NK-92 treated with Interleukin-12 subunit alpha and Interleukin-12 subunit beta, amount 100 ng/mL, for 24 hours (cell line): ENCODE data around the gene LAMC1.

ENCODE experiments used
- DNase-seq: peaks from one replicate; lab custom pipeline; 2025; lab: John Stamatoyannopoulos, UW

Gene LAMC1

DNA sequence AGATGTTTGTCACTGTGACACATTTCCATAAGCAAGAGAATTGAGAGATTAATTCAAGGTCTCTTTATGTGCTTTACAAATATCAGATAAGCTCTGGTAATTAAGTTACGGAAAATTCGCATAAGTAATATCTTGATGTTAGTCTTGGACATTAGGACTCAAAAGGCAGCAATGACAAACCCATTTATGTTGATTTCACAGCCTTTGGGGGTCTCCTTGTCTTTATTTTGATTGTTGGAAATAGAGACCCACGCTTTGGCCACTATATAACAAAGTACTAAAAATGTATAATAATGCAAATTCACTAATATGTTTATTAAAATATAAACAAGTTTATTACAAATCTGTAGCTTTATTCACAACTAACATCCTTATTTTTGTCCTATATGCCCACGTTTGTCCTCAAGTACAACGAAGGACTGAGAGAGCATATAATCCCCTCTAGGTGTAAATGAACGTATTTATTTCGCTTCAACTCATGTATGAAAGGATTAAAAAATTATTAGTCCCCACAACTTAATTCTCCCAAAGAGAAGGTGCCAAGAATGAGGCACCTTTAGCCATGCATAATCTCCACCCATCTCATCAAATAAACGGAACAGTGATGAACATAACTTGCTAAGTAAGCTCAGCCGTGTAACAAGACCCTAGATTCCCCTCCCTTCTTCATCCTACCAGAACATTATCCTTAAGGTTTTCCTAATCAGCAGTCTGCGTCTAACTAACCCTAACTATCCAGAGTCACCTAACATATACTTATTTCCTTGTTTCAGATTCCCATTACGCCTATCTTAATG is 1.6 kb upstream of the LAMC1 start:
- DNase-seq, result no peak

DNA sequence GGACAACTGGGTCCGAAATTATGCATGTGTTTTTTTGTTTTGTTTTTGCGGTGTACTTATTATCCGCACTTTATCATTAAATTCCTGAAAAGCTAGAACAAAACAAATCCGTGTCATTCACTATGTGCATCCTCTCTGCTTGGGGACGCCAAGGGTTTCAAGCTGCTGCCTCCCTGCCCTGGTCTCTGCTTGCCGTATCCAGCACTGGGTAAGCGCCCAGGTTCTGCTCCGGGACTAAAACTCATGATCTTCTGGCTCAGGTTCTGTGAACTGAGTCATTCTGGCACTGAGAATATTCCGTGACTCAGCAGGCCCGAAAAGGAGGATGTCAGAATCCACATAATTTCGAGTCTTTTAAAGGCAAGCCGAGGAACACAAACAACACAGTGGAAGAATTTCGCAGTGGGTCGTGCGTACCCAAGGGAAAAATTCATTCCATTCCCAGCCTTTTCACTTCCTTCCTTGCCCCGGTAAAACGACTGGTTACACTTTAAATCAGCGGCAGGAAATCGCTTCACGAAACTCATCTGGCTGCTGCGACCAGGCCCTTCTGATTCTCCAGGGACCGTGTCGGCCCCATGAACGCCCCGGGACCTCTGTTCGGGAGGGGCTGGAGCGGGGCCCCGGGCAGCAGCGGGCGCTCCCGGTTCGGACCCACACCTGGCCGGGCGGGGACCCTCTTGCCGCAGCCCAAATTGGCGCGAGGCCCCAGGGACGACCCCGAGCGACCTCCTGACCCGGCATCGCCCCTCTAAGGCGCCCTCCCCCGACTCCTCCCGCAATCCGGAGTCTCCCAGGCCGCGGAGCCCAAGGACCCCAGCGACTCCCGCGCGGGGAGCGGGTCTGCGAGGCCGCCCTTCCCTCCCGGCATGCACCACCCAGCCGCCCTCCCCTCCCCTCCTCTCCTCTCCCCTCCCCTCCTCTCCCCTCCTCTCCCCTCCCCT is 746 bp upstream of the LAMC1 start:
- DNase-seq, result no peak

DNA sequence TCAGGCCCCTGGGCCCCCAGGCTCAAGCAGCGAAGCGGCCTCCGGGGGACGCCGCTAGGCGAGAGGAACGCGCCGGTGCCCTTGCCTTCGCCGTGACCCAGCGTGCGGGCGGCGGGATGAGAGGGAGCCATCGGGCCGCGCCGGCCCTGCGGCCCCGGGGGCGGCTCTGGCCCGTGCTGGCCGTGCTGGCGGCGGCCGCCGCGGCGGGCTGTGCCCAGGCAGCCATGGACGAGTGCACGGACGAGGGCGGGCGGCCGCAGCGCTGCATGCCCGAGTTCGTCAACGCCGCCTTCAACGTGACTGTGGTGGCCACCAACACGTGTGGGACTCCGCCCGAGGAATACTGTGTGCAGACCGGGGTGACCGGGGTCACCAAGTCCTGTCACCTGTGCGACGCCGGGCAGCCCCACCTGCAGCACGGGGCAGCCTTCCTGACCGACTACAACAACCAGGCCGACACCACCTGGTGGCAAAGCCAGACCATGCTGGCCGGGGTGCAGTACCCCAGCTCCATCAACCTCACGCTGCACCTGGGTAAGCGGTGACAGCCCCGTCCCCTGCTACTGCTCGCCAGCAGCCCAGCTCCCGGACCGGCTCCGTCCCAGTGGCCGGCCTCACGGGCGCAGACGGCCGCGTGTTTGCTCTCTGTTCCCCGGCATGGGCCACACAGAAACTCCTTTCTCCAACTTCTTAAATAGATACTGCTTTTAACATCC is 539 bp downstream of the LAMC1 start:
- no peak for DNase-seq

DNA sequence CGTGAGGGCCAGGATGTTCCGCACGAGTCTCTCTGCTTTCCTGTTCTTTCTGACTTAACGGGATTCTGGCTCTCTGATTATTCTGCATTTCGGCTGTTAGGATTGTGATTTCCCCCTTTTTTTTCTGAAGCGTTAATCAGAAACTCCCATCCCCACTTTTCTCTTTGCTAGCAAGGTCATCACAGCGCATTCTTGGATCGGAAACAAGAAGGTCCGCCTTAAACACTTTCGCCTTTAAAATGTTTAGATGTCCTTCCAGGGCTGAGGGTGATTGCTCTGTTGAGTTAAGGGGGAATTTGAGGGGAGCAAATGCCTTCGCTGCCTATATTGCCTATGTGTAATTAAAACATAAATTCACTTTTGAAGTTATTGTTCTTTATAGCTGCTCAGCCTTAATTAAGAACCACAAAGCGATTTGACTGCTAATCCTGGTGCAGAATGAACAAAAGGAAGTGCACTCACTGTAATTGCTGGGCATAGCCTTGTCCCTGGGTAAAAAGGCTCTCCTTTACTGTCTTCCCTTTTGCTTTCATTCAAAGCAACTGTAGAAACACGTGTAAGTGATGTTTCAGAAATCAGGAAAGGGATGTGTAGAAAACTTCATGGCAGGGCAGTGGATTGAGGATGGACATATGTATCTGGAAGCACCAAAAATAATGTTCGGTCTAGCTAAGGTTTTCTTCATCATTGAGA is 1.2 kb downstream of the LAMC1 start:
- no peak for DNase-seq

DNA sequence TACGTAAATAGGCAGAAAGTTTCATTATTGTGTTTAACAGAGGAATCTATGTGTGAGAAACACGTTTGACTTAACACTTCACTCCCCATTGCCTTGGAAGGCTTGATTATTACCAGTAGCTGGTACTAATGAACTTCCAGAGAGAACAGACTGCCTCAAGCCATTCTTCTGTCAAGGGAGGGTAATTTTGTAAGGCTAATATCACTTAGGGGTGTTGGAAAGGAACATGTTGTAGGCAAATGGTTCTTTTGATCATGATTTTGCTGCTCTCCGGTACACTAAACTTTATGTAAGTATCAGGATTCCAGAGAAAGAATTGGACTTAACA is 1.8 kb downstream of the LAMC1 start:
- DNase-seq, result no peak

DNA sequence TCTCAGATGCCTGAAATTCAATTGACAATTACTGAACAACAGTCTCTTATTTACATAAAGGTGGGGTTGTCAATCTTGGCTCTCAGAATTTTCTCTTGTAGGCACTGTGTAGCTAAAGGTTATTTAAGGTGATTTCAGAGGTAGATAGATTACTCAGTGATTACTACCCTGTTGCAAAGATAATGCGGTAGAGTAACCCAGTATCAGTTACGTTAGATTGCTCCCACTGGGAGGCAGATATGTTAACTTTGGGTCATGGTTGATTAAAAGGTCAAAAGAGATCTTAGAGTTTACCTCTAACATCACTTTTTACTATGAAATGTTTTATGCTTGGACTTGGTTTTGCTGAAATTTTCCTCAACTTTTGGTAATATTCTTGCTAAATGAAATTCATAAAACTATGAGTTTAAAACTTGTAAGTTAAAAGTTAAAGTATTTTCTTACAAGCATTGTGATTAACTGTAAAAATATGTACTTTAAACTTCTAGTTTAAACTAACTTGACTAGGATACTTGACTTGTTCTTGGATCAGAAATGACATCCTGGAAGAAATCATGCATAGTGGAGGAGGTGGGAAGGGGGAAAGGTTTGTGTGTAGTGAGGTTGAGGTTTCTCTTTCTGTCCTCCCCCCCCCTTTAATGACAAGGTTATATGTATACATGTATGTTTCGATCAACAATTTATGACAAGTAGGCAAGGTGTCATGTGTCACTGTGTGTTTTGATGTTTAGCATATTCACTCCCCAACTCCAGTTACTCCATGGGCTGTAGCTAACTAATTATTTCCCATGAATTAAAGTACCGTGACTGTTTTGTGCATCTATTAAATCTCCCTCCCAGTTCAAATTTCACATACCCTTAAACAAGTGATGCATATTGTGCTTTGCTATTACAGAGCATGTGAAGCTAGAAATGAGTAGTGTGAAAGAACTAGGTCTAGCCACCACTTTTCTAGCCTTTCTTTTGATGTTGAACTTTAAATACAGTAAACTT is 2.9 kb downstream of the LAMC1 start:
- no peak for DNase-seq

DNA sequence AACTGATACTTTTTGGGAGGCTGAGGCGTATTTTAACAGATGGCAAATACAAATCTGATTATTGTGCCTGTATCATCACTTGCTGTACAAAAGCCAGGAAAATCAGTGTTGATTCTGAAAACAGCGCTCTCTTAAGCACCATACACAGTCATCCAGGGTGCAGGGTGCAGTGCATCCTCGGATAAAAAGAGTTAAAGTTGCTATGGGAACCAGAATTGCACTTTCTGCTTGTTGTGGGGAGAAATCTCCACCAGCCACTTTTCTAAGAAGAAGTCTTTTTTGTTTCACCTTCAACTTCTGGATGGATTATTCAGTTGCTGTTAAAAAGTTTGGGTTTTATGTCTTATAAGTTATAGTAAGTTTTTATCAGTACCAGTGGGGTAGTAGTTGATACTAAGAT is 3.8 kb downstream of the LAMC1 start:
- DNase-seq, result no peak

DNA sequence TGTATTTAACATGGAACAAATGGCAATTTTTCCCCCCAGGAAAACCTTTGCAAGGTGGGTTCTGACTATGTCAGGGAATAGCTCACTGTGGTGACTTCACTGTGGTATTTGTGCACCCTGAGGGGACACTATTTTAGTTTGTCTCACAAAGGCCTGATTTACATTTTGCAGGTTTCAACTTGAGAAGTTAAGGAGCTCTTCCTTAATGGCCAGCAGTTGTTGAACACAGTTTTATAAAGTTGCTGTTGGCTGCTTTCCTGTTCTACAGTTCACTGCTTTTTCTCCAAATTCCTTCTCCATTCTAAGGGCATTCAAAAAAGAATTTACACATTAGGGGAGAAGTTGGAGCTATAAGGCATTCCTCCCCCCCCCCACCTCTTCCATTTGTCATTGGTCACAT is 4.6 kb downstream of the LAMC1 start:
- DNase-seq, result no peak

DNA sequence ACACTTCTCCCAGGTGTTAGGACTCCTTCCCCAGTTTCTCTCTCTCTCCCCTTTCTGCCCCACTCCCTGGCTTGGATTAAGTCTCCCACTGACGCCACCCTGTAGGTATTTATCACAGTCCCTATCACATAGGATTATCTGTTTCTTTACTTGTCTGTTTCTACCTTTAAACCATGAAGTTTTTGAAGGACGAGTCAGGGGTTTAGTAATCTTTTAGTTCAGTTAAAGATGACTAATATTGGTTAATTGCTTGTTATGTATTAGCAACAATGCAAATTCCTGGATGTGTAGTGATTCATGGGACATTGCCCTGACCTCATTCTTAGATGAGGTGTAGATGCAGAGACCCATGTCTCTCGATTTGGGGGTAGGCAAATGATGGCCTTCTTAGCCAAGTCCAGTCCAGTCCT is 6.4 kb downstream of the LAMC1 start:
- no peak for DNase-seq

DNA sequence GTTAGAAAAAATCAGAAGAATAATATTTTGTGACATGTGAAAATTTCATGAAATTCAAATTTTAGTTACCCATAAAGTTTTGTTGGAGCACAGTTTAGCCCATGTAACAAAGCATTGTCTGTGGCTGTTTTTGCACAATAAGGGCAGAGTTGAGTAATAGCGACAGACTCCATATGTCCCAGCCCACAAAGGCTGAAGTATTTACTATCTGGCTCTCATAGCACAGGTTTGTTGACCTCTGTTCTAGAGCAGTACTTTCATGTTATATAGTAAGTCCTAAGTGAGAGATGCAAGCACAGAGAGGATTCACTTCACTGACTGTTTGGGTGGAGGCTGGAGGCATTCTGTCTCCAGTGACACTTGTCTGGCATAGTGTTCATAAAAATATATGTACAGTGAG is 6.8 kb downstream of the LAMC1 start:
- DNase-seq, result no peak

DNA sequence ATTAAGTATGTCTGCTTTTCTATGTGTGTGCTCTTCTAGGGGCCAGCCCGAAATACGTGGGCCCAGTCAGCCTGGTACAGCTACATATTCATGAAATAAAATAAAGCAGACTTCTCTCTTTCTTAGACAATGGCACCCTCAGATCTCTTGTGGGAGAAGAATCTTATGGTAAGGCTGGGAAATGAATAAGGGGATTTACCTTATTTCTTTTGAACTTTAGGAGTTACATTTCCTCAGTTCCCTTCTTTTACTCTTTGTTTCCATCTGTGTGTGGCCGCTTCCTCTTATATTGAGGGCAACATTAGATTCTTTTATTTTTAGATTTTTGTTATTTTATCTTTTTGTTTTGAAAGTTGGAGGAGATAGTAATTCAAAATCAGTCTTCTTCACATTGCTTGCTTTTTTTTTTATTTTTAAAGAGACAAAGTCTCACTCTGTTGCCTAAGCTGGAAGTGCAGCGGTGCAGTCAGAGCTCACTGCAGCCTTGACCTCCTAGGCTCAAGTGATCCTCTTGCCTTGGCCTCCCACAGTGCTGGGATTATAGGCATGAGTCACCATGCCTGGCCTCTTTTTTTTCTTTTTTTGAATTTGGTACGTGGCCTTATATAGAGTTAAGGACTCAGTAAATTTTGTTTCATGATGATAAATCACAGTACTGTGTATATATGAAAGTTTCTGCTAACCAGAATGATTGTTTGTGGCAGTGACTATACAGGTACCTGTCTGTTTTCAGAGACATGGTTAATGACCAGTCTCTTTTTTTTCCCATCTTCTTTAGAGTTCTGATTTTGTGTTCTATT is 9.1 kb downstream of the LAMC1 start:
- no peak for DNase-seq

DNA sequence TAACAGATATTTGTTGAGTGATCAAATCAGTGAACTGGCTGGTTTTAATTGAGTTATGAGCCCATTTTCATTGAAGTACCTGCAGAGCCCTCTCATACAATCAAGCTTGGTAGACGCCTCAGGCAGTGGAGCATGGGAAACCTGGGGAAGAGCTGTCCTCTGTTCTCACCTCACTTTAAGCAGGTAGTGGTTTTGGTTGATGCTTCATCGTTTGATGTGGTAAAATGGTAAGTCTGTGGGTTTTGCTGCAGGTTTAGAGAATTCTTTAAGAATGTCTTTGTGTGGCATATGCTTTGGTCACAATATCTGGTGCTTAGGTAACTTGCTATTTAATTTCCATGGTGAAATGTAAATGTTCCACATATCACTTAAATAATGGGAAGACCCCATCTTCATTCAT is 10.0 kb downstream of the LAMC1 start:
- DNase-seq, result no peak

DNA sequence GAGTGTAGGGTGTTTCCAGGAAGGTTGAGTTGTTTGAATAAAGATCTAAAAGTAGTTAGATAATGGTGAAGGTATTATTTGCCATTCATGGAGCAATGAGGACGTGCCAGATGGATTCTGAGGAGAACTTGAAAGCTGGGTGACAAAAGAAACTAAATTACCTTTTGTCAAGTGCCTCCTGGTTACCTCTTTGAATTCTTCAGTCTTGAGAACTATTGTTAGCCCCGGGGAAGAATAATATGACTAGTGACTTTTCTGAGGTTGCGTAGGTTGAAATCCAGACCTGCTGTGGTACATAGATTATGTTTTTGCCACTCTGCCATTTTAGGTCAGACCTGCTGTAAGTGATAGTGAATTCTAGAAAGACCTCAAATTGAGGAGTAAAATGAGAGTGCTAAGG is 11.5 kb downstream of the LAMC1 start:
- no peak for DNase-seq

DNA sequence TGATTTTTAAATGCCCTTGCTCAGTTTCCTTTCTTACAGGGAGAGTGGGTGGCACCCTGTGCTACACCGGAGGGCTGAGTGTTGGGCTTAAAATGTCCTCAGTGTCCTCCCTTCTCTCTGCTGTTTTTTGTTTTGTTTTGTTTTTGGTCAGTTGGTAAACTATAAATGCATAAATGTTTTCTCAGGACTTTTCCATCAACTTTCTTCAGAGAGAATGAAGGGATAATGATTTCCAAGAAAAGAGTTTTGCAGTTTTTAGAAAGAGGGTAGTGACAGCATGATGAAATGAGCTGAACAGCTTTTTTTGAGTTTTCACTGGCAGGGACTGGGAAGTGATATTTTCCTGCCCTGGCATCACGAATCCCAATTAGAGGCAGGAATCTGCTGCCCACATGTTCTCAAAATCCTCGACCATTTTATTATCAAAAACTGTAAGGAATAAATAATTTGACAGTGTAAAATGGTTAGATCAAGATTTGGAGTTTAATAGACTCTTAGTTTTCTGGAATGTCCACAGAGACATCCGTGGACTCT is 15.2 kb downstream of the LAMC1 start:
- DNase-seq, result no peak

DNA sequence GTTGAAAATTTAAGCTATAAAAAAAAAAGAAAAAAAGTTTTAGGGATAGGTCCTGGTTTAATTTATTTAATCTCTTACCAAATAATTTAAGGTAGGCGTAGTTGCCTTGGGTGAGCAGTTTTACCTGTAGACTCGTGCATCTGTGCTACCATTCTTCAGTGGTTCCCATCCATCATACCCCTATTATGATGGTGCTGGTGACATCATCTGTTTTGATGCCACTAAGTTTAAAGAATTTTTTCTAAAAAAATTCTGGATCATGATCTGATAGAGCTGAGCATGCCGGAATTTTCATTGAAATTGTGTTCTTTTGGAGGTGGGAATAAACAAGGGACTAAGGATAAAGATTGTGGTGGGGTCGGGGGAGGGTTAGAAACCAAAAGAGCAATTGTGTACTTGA is 15.7 kb downstream of the LAMC1 start:
- DNase-seq, result no peak

DNA sequence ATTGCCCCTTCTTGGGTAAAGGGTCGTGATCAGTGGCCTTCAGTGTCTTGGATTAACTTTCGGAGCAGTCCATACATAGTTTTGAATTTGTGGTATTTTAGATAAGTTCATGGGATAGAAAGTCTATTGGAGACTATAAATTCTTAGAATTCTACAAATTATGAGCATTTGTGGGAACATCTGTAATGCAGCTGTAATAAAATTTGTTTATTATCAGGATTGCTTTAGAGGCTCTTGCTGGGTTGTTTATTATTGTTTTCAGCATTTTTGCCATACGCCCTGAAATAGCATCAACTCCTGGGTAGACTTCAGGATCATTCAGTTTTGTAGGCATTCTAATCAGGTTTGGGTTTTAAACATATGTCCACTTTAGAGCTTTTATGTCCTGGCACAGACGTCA is 16.1 kb downstream of the LAMC1 start:
- DNase-seq, result no peak

DNA sequence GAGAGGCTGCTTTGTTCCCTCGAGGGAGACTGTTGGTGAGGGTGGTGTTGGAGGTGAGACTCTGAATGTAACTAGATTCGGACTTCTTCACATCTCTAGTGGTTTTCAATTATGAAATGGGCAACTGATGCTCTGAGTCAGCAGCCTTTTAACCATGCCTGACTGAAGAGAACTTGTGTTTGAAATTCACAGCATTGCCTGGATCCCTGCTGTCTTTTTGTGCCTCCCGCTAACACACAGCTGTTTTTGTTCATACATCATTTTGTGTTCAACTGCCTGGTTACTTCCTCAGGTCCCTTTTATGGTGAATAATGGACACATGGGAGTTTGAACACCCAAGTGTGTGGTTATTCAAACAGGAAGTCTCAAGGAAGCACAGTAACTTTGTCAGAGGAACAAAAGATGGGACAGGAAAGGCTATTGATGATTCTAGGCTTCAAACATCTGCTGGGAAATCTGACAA is 16.8 kb downstream of the LAMC1 start:
- DNase-seq, result no peak

DNA sequence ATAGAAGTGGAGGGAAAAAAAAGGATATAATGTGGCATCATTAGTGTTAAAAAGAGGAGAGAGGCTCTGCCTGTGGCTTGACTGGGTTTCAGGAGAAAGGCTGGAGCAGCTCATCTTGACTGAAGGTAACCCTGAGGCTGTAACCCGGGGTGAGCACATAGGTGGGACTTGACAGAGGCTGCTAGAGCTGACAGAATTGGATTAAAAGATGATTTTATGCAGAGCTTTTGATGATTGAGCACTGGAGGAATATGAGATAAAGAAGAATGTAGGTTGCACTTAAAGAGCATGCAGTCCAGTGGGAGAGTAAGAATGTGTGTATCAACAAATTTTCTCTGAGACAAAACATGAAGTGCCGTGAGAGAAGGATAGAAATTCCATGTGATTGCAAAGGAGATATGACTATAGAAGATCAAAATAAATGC is 17.3 kb downstream of the LAMC1 start:
- DNase-seq, result no peak

DNA sequence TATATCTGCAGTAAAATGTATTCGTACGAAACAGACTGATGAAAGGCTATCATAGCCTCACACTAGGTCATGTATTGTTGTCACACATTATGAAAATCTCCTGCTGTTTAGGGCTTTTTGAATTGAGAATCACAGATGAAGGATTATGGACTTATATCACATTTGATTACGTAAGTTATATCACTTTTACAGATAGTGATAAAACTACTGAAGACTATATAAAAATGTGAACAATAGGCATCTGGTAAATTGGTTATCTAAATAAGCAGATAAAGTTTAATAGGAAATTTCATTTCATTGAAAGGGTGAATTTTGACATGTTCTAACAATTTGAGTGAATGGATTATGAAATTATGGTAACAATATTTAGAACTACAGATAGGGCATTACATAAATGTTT is 20.0 kb downstream of the LAMC1 start:
- DNase-seq, result no peak
